ENCODE data around the gene TENM3.

- TF ChIP-seq CTCF (conservative IDR thresholded peaks at IDR 0.05) (no peak), ZFX (IDR thresholded peaks at IDR 0.05) (no peak)
Measured at GRCh38 chr4:182202650-182203049, 40.6 kb upstream of the TENM3 start.

Measured in C4-2B (cell line).